ENCODE results near the gene ZNF330.
A peak's percentile ranks its signal among the peaks of the same experiment; 100 is the strongest.
"Not testable (repeated sequence)": the region's sequence is repeated elsewhere in the genome, so short reads cannot be mapped to it uniquely, and the experiment has no call there.

The ZNF330 gene

GRCh38 chr4:141213550-141213991, 7.1 kb upstream of the ZNF330 start:
- DNase-seq (ENCODE audit: low read depth), result no peak
- TF ChIP-seq, protein P1, sequence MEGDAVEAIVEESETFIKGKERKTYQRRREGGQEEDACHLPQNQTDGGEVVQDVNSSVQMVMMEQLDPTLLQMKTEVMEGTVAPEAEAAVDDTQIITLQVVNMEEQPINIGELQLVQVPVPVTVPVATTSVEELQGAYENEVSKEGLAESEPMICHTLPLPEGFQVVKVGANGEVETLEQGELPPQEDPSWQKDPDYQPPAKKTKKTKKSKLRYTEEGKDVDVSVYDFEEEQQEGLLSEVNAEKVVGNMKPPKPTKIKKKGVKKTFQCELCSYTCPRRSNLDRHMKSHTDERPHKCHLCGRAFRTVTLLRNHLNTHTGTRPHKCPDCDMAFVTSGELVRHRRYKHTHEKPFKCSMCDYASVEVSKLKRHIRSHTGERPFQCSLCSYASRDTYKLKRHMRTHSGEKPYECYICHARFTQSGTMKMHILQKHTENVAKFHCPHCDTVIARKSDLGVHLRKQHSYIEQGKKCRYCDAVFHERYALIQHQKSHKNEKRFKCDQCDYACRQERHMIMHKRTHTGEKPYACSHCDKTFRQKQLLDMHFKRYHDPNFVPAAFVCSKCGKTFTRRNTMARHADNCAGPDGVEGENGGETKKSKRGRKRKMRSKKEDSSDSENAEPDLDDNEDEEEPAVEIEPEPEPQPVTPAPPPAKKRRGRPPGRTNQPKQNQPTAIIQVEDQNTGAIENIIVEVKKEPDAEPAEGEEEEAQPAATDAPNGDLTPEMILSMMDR (IDR thresholded peaks at IDR 0.05; ENCODE audit: low read depth, low read length, missing control alignments), result no peak
- H3K4me3 ChIP-seq (ENCODE audit: low read depth, low read length), result no peak overlapping the region

- H3K4me3 ChIP-seq (ENCODE audit: low read depth, low read length), result no peak overlapping the region
- TF ChIP-seq, protein P1 (IDR thresholded peaks at IDR 0.05; ENCODE audit: low read depth, low read length, missing control alignments), result no peak
- no peak for DNase-seq (ENCODE audit: low read depth)
These were observed 5.7 kb upstream of the ZNF330 start for GRCh38 chr4:141215030-141215429.

- no peak overlapping the region for H3K4me3 ChIP-seq (ENCODE audit: low read depth, low read length)
- DNase-seq (ENCODE audit: low read depth), result no peak
- TF ChIP-seq, protein P1 (IDR thresholded peaks at IDR 0.05; ENCODE audit: low read depth, low read length, missing control alignments), result no peak
These were observed 4.5 kb upstream of the ZNF330 start for GRCh38 chr4:141216002-141216761.

GRCh38 chr4:141220271-141220670, 424 bp upstream of the ZNF330 start:
- H3K4me3 ChIP-seq (ENCODE audit: low read depth, low read length), result peak overlapping the region; percentile 92
- no peak for DNase-seq (ENCODE audit: low read depth)
- TF ChIP-seq, protein P1 (IDR thresholded peaks at IDR 0.05; ENCODE audit: low read depth, low read length, missing control alignments), result no peak

DNA sequence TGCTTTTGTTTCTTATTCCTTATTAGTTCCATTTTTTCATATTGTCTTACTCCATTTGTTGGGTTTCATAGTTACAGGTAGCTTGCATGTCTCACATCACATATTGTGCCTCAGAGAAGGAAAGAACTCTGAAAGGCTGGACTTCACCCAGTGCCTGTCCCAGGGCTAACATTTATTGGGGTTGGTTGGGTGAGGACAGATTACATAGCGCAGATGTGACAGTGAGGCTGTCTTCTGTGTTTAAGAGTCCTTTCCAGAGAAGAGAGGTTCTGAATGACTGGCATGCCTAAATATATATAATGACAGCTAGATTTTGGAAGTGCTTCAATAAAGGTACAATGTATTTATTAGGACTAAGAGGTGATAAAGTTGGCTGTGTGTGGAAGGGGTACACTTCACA, 2.7 kb downstream of the ZNF330 start:
- no peak for DNase-seq (ENCODE audit: low read depth)
- TF ChIP-seq, protein P1 (IDR thresholded peaks at IDR 0.05; ENCODE audit: low read depth, low read length, missing control alignments), result no peak
- H3K4me3 ChIP-seq (ENCODE audit: low read depth, low read length), result no peak overlapping the region

DNA sequence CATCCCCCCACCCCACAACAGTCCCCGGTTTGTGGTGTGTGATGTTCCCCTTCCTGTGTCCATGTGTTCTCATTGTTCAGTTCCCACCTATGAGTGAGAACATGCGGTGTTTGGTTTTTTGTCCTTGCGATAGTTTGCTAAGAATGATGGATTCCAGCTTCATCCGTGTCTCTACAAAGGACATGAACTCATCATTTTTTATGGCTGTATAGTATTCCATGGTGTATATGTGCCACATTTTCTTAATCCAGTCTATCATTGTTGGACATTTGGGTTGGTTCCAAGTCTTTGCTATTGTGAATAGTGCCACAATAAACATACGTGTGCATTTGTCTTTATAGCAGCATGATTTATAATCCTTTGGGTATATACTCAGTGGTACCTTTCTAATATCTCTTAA, 6.6 kb downstream of the ZNF330 start:
- not testable (repeated sequence) for DNase-seq (ENCODE audit: low read depth); H3K4me3 ChIP-seq (ENCODE audit: low read depth, low read length)

- DNase-seq (ENCODE audit: low read depth), result no peak
- TF ChIP-seq, protein P1 (IDR thresholded peaks at IDR 0.05; ENCODE audit: low read depth, low read length, missing control alignments), result no peak
These were observed 8.9 kb downstream of the ZNF330 start for GRCh38 chr4:141229408-141230101.

More at GRCh38 chr4:141229408-141230101, 8.9 kb downstream of the ZNF330 start:
- H3K4me3 ChIP-seq (ENCODE audit: low read depth, low read length), result no peak overlapping the region

Measured in GM12864 (cell line).